Activated T-helper 1 cell treated with Interleukin-2 at 50 U/mL for 16 hours (primary cell): ENCODE measurements around the gene PGM1.
"Not testable (repeated sequence)": the region's sequence is repeated elsewhere in the genome, so short reads cannot be mapped to it uniquely, and the experiment has no call there.

ENCODE experiments used
- DNase-seq: peaks from one replicate; pipeline ENCODE4 v3.0.0-alpha.2; 2020; ENCODE audit warnings: low read depth

Gene PGM1

GRCh38 chr1:63593303-63593885 is at the start of gene PGM1:
TSS of gene PGM1 (plus strand) at chr1:63593411. CDS start at chr1:63593489, 78 bp downstream.
- peak; percentile 66 for DNase-seq

DNA sequence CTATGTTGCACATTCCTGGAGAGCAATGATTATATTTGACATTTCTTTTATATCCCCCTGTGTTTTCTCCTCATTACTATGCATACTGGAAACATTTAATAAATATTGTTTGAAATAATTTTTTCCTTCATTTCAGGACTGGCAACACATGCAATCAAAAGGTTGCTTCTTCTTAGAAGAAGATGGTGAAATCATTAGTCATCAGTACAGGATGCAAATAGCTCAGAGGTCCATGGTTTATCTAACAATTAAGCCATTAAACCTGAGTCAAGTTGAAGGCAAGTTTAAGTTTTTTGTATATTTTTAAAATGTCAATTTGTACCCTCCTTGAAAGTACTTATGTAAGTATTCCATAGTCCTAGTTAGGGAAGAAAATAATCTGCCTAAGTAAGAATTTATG is 47.4 kb upstream of the PGM1 start:
- no peak for DNase-seq

DNA sequence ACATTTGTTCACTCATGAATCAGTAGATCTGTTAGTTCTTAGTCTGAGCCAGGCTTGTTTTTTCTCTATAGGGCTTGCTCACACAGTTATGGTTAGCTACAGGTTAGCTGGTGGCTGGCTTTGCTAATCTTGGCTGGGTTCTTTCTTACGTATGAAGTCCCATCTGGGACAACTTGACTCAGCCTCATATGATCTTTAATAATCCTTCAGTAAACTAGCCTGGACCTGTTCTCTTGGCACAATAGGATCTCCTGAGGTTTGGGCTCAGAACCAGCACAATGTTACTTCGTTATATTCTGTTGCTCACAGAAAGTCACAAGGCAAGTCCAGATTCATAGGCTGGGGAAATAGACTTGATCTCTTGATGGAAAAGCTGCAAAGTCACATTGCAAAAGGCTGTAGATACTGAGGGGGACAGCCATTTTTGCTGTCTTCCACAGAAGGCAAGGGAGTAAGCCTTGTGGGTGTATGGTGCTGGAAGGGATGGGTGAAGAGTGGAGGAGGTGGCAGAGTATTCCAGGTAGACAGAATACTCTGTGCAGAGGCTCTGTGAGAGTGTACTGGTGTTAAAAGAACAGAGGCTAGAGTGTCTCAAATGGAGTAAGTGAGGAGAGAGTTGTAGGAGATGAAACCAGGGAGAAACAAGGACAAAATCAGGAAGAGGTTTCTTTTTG is 45.5 kb upstream of the PGM1 start:
- no peak for DNase-seq

DNA sequence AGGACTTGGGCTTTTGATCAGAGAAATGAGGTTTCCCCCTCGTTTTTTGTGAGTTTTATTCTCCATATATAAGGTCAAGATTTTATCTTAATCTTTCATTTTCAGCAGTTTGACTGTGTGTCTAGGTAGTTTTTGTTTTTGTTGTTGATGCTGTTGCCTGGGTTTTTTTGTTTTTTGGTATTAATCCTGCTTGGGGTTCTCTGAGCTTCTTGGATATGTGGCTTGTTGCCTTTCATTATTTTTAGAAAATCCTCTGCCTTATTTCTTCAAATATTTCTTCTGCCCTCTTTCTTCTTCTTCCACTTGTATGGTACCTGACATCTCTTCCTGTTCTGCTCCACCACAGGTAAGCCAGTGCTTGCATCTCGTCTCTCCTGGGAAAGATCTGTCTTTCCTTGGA is 44.9 kb upstream of the PGM1 start:
- no peak for DNase-seq

GRCh38 chr1:63548877-63549276 is 44.3 kb upstream of the PGM1 start:
- no peak for DNase-seq

DNA sequence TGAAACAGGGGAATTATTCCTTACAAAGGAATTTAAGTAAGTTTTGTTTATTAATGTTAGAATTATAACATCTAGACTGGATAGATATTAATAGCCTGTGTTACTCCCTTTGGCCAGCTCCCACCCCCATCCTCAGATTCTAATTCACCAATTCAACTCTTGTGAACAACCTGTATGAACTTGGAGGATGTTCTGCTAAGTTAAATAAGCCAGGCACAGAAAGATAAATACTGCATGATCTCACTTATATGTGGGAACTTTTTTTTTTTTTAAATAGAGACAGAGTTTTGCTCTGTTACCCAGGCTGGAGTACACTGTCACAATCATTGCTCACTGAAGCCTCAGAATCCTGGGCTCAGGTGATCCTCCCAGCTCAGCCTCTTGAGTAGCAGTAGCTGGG is 37.7 kb upstream of the PGM1 start:
- no peak for DNase-seq

- no peak for DNase-seq
Observed at GRCh38 chr1:63557365-63557987, 35.7 kb upstream of the PGM1 start.

DNA sequence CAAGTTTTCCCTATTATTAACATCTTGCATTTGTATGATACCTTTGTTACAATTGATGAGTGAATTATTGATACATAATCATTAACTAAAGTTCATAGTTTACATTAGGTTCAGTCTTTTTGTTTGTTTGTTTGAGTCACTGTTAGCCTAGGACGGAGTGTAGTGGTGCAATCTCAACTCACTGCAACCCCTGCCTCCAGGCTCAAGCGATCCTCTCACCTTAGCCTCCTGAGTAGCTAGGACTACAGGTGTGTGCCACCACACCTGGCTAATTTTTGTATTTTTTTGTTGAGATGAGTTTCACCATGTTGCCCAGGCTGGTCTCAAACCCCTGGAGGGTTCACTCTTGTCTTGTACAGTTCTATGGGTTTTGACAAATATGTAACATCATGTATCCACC is 33.9 kb upstream of the PGM1 start:
- no peak for DNase-seq

- DNase-seq = no peak
Observed at GRCh38 chr1:63563745-63564144, 29.5 kb upstream of the PGM1 start.

- no peak for DNase-seq
Observed at GRCh38 chr1:63569068-63569467, 24.1 kb upstream of the PGM1 start.

DNA sequence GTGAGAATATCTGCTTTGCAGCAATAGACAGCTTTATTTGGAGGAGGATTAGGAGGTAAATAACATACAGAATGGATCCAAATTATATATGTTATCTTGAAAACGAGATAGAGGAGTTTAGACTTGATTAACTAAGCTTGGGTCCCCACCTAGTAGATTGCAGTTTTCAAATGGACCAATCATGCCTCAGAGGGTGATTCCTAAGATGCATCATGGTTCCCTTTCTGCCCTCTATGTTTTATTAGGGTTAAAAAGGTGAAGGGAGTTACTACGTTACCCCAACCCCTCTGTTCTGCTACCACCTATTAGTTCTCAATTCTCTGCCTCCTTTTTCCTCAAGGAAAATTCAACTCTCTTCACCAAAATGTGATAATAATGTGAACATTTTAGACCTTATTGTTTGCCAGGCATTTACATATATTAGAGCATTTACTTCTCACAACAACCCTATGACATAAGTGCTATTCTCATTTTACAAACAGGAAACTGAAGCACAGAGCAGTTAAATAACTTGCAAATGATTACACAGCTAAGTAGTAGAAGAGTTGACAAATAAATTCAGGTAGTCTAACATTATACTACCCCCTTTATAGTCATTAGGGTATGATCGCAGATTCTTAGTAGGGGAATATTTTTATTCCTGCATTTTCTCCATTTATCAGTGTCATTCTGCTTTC is 23.4 kb upstream of the PGM1 start:
- DNase-seq = no peak

GRCh38 chr1:63572686-63573085 is 20.5 kb upstream of the PGM1 start:
- DNase-seq = not testable (repeated sequence)

- DNase-seq = not testable (repeated sequence)
Observed at GRCh38 chr1:63574203-63574796, 18.9 kb upstream of the PGM1 start.

DNA sequence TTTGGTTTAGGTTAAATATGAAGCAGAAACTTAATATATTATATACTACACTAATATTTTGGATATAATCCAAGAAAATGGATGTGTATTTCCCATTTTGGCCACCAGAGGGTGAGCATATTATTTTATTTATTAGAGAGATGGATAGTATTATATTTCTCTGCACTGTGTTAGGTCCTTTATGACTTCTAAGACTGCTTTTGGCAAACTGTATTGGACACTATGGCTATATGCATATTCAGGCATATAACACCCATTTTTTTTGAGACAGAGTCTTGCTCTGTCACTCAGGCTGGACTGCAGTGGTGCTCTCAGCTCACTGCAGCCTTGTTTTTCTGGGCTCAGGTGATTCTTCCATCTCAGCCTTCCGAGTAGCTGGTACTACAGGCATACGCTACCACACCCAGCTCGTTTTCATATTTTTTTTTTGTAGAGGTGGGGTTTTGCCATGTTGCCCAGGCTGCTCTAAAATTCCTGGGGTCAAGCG is 17.8 kb upstream of the PGM1 start:
- no peak for DNase-seq

- not testable (repeated sequence) for DNase-seq
Observed at GRCh38 chr1:63586326-63586725, 6.9 kb upstream of the PGM1 start.

DNA sequence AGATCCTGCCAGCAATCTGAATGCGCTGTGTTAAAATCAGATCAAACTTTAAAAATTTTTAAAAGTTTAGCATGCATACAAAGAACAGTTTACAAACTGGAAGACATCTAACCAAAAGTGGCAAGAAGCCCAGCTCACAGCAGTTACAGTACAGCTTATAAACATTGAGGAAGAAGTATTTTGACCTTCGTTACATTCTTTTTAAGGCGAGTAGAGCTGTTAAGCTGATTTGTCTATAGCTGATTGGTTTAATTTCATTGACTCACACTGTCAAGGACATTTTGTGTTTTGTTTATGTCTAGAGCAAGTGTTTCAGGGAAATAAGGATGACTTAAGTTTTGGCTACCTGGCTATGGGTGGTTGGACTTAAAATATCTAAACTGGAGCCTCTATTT is 3.0 kb upstream of the PGM1 start:
- no peak for DNase-seq

DNA sequence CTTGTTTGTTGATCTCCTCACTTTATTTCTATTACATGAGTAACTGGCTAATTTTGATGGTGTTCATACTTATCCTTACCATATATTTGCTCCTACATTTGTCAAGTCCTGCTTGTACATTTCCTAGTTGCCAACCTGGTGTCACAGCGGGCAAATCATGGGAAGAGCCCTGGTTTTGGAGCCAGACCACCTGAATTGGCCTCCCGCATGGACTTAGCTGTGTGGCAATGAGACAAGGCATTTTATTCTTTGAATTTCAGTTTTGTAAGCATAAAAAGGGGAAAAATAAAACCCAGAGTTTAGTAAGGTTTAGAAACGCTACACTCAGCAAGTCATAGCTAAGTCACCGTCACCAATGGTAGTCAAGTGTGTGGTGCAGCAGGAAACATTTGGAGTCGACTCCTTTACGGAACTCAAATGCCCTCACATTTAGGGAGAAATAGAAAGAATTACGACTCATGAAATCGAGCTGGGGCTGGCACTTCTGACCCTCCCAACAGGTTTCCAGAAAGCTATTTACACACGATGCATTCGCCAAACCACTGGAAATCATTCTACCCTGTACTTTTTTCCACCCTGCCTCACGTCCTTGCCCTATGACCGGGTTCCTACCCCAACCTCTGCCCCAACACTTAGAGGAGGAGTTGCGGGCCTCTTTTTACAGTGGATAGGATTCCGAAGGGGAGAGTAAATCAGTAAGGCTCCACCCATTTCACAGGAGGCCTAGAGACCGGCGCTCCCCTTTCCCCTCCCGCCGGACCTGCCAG is 492 bp upstream of the PGM1 start:
- no peak for DNase-seq

GRCh38 chr1:63593886-63594605 is 835 bp downstream of the PGM1 start:
- DNase-seq = peak; percentile 50

GRCh38 chr1:63595435-63595834 is 2.2 kb downstream of the PGM1 start:
- DNase-seq = no peak

- no peak for DNase-seq
Observed at GRCh38 chr1:63599799-63600198, 6.6 kb downstream of the PGM1 start.

GRCh38 chr1:63600248-63600647 is 7.0 kb downstream of the PGM1 start:
- DNase-seq = no peak
